GM18517 (cell line): ENCODE results near the gene CAPZB.

Experiments
- ATAC-seq: cut with Tn5 transposase; IDR thresholded peaks from one replicate; pipeline ENCODE4 v1.9.1; 2021; ENCODE audit warnings: mild to moderate bottlenecking, moderate library complexity; ENCODE audit not compliant: unreplicated experiment

CAPZB gene

DNA sequence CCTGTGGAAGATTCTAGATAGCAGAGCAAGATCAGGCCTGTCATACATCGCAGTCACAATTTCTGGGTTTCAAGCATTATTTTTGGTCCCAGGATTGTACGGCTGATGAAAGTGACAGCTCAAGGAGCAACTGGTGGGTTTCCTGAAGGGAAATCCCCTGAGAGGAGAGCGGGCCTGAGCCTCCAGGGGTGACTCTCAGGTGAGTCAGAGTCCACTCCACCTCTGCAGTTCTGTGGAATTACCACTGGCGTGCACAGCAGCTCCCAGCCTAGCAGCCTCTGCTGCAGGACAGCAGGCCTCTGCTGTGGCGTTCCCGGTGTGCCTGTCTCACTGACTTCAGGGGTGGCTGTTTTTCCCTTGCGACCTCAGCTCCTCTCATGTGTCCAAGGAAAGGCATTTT is 148.8 kb downstream of the CAPZB start:
- ATAC-seq: no peak

DNA sequence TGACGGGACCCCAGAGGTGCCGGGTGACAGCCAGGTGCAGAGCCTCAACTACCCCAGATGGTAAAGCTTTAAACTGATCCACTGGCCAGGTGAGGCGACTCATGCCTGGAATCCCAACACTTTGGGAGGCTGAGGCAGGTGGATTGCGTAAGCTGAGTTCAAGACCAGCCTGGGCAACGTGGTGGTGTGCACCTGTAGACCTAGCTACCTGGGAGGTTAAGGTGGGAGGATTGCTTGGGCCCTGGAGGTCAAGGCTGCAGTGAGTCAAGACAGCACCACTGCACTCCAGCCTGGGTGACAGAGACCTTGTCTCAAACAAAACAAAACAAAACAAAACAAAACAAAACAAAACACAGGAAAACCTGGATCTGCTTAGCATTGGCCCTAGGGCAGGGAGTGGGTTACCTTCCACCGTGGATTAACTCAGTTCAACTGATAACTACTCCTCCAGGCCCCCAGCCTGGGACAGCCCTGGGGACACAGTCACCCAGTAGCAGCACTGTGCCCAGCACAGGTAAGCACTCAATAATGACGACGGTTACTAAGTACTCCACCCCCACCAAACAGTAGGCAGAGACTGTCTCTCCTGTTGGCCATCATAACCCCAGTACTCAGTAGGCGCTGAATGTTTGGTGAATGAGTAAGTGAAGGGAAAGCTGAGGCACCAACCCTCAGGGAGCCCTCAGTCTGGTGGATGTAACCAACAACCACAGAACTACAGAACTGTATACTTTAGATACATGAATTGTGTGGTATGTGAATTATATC is 151.6 kb downstream of the CAPZB start:
- no peak for ATAC-seq

DNA sequence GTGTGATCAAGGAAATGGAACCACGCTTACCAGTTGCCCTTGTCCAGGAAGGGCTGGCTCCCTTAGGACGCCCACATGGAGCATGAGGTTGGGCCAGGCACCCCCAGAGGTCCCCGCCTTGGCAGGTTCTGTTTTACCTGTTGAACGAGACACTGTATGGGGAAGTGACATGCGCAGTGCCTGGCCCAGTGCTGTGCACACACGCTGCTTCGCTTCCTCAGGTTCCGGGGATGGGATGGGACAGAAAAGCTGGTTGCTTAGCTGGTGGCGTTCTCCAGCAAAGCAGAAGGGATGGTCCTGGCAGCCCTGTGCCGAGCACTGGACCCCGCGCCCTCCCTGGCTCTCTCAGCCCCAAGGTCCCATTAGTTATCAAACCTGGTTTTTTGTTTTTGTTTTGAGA is 152.5 kb downstream of the CAPZB start:
- no peak for ATAC-seq

DNA sequence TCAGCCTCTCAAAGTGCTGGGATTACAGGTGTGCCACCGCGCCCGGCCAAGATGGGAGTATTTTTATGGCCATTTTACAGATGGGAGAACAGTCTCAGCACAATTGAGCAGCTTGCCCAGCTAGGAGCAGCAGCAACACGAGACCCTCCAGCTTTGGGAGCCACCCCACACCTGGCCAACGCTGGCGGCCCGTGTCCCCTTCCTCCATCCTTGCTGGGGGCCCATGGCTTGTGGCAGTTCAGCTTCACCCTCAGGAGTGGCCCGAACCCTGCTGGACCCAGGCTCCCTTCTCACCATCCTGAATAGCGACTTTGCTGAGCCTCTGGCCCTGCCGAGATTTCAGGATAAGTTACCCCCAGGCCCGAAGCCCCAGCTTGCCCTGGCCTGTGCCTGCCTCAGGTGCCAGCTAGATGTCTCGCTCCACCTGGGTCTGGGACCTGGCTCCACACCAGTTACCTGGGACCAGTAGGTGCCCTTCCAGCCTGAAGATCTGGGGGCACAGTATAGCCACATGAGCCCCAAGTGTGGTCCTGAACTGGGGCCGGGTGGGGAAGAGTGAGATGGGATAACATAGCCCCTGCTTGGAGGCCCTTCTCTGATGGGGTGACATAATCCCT is 154.0 kb downstream of the CAPZB start:
- no peak for ATAC-seq

DNA sequence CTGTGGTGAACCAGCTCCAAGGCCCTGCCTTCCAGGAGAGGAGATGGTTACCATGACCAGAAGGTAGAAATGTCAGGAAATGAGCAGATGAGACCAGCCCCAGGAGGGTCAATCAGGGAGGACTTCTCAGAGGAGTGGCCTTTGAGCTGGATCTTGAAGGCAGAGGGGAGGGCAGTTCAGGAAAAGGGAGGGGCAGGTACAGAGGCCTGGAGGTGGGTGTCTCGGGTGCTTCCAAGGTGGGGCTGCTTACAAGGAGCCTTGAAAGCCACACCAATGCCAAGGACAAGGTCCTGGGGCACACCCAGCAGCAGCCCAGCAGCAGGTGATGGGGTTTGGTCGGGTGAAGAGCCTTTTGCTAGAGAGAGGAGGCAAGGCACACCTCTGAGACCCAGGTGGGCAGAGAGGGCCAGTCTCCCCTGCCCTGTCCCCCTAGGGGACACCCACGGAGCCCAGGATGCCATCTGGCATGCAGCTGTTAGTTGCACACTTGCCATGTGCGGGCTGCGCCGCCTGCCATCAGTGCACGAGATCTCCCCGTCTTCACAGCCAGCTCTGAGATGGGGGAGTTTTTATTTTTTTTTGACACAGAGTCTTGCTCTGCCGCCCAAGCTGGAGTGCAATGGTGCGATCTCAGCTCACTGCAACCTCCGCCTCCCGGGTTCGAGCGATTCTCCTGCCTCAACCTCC is 154.7 kb downstream of the CAPZB start:
- ATAC-seq: no peak

DNA sequence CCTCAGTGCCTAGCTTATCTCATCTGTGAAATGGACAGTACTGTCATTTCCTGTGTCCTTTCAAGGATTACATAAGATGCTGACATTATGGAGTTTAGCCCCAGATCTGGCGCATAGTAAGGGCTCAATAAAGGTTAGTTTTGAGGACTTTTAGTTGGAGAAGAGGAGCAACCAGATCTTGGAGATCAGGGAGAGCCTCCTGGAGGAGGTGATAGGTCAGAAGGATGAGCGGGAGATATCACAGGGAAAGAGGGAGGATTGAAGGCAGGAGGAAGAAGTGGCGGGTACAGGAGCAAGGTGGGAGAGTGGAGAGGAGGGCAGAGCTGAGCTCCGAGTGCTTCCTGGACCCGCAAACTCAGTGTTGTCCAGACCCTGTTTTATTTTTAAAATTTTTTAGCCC is 155.7 kb downstream of the CAPZB start:
- ATAC-seq: no peak

DNA sequence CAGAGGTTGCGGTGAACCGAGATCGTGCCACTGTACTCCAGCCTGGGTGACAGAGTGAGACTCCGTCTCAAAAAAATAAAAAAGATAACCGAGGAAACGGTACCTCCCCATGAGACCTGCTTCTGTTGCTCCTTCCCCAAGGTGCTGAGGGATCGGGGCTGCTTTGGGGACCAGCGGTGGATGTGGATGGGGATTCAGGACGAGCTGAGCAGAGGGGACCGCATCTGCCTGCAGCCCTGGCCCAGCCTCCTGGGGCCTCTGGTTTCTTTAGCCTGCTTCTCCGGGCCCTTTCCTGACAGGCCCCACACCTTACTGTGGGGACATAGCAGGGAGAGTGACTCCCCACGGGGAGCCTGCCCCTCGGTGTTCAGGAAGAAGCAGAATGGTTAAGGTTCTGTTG is 156.2 kb downstream of the CAPZB start:
- no peak for ATAC-seq

DNA sequence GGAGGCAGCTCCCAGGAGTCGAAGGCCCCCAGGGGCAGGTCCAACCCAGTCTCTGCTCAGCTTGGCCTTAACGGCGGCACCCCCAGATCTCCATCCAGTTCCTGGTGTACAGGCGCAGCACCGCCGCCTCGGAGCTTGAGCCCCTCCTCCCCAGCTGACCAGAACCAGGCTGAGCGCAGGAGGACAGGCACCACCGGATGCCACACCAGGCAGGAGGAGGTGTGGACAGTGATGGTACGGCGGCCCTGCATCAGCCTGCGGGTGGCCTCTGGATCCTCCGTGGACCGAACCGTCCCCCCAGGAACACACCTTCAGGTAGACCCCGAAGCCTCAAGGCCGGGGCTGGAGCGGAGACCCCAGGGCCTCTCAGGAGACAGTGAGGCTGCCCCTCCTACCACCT is 156.9 kb downstream of the CAPZB start:
- ATAC-seq: no peak

DNA sequence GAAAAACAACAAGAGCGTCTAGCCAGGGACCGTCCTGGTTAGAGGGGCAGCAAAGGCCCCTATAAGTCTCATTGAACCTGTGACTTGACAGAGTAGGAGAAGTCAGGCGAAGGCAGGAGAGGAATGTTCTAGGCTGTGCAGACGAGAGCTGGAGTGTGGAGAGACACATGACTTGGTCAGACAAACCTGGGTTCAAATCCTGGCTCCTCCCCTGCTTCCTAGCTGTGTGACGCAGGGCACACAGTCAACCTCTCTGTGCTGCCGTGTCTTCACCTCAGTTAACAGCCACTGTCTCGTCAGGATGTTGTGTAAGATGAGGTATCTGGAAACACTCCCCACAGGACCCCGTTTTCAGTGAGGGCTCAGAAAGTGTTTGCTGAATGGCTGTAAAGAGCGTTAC is 157.6 kb downstream of the CAPZB start:
- ATAC-seq: no peak

DNA sequence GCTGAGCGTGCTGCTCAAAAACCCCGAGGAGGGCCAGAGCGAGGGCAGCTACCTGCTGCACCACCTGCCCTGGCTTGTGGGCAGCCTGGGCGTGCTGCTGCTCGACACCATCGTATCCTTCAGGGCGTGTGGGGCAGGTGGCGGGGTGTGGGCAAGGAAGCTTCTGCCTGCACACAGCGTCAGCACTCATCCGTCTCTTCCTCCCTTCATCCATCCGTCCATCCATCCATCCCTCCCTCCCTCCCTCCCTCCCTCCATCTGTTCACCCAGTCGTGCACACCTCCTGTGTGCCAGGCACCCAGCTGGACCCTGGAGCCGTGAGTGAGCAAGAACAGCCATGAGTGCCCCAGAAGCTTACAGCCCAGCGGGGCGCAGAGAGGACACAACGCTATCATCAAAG is 158.0 kb downstream of the CAPZB start:
- no peak for ATAC-seq

DNA sequence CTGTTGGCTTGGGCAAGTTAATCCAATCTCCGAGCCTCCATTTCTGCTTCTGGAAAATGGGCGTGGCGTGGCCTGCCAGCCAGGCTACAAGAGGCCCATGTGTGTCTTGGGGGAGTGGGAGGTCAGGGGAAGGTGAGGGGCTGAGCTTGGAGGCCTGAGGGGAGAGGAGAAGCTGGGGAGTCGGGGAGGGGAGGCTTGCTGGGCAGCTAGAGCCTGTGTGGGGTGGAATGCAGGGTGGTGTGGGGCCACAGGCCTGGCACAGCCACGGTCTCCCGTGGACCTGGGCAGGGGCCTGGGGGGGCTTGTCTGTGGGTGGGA is 158.6 kb downstream of the CAPZB start:
- ATAC-seq: no peak

DNA sequence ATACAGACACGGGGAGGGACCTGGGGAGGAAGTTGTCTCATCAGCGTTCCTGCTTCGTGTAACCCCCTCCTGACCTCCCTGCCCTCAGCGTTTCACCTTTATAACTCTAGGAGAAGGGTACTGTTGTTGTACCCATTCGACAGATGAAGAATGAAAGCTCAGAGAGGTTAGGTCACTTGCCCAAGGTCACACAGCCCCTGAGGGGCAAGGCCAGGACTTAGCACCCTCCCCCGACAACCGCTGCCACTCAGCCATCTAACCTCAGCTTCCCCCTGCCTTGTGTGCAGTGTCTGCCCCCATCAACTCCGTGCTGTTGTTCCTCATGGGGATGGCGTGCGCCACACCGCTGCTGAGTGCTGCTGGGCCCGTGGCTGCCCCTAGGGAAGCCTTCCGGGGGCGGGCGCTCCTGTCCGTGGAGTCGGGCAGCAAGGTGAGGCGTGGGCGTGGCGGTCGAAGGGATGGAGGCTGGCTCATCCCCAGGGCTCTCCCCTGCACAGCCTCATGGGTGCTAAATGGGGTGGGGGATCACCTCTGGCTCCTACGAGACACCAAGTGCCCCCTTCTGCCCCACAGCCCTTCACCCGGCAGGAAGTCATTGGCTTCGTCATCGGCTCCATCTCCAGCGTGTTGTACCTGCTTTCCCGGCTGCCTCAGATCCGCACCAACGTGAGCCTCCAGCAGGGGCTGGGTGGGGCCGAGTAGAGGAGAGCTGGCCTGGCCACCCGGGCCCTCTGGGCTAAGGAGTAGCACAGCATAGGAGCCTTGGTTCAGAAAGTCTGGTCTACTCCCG is 159.2 kb downstream of the CAPZB start:
- no peak for ATAC-seq

DNA sequence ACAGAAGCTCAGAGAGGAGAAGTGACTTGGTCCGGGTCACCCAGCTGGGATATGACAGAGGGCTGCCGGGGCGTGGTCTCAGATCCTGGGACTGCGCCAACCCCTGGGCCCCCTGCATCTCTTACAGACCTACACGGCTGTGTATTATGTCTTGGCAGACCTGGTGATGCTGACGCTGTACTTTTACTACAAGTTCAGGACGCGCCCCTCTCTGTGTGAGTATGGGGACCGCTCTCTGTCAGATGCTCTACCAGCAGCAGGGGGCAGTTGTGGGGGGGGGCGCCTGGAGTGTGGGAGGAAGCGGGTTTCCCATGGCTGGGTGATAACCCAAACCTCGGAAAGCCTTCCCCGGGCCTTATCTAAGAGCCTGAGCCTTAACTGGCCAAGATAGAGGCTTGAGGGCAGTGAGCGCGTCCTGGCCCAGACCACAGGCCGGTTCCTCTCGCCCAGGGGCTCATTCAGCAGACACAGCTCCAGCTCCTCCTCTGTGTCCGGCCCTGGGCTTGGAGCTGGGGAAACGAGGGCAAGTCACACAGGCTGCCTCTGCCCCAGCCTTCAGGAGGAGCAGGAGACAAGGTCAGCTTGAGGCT is 159.9 kb downstream of the CAPZB start:
- ATAC-seq: no peak

DNA sequence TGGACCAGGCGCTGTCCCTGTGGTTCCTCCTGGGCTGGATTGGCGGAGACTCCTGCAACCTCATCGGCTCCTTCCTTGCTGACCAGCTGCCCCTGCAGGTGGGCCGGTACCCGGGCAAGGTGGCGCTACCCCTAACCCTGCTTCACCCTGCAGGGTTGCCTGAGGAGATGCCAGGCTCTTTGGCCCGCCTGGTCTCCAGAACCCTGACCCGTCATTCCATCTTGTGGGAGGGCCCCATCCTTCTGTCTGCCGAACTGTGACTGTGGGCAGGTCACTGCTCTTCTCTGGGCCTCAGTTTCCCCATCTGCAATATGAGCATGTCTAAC is 160.7 kb downstream of the CAPZB start:
- no peak for ATAC-seq

DNA sequence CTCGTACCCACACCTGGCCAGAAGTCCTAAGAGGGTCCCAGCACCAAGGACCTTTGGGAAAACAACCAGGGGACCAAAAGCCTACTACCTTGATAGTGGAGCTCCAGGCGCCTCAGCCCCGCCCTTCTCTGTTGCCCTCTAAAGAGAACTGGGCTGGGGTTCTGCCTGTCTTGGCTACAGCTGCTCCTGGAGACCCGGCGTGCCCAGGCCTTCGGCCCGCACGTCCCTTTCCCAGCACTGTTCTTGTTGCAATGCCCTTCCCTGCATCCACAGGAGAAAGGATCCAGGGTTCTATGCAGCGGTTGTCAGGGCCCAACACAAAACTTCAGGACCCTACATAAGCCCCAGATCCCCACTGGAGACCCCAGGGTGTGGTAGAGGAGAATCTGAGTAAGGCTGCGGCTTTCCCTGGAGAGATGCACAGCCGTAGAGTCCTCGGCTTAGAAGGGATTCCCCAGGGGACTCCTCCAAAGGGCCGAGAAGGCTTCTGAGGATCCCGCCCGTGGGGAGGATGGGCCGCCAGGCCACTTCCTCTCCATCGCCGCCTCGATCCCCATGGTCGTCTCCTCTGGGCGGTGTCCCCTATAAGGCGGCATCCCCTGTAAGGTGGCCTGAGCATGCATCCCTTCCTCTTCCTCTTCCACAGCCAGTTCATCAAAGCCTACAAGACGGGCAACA is 161.2 kb downstream of the CAPZB start:
- no peak for ATAC-seq

DNA sequence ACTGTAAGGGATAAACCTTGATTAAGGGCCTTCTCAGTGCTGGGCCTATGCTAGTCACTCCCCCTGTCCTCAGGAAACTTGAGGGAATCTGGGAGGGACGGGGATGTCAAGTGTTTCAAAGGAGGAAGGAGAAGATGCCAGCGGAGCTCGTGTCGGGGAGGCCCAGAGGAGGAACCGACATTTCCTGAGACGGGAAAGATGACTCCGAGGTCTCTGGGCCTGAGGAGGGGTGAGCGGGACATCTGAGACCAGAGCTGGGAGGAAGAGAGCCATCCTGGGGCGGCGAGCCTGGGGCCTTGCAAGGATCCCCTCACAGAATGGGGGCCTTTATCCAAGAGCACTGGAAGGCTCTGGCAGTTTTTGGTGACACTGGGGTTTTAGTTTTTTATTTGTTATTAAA is 162.9 kb downstream of the CAPZB start:
- no peak for ATAC-seq

DNA sequence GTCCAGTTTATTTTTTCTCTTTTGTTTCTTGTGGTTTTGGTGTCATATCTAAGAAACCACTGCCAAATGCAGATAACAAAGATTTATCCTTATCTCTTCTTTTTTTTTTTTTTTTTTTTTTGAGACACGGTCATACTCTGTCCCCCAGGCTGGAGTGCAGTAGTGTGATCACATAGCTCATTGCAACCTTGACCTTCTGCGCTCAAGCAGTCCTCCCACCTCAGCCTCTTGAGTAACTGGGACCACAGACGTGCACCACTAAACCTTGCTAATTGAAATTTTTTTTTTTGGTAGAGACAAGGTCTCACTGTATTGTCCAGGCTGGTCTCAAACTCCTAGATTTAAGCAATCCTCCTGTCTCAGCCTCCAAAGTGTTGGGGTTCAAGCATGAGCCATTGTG is 164.3 kb downstream of the CAPZB start:
- ATAC-seq: no peak

DNA sequence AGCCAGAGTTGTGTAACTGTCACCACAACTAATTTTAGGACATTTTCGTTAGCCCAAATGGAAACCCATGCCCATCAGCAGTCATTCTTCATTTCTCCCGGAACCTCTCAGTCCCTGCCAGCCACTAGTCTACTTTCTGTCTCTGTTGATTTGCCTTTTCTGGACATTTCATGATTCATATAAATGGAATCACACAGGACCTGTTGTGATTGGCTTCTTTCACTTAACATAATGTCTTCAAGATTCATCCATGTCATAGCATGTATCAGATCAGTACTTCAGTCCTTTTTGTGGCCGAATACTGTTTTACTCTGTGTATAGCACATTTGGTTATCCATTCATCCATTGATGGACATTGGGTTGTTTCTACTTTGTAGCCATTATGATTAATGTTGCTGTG is 166.1 kb downstream of the CAPZB start:
- no peak for ATAC-seq

DNA sequence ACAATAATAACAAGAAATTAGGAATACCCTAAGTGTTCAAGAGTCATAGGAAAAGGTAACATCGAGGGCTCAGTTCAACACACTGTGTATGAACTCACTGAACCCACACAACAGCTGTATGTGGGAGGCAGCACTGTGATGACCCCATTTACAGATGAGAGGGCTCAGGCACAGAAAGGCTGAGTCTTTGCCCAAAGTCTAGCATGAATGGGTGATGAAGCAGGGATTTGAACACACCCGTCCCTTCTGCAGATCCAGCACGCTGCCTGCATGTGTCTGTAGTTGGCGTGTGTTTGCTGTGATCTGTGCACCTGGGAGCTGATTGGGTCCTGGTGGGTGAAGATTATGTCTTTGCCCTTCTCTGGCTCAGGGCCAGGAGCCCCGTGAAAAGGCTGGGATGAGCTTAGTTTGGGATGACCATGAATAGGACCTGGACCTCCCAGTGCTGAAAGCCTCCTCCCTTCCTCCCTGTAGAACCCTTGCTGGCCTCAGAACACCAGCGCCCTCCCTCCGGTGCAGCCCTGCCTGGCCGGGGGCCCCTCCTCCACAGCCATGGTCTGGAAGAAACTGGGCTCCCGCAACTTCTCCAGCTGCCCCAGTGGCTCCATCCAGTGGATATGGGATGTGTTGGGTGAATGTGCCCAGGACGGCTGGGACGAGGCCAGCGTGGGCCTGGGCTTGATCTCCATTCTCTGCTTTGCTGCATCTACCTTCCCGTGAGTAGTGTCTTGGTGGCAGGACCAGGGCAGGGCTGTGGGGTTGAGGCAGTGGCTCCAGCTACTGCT is 168.0 kb downstream of the CAPZB start:
- no peak for ATAC-seq
